Mesenchymal stem cell (in vitro differentiated cells and primary cell): ENCODE data around the gene TMCO6.

Experiments
- DNase-seq: peaks from one replicate; pipeline ENCODE4 v3.0.0-alpha.2; 2013
- H2AFZ ChIP-seq: one replicate; pipeline ENCODE4 v1.6.1; 2013; ENCODE audit warnings: low read depth, mild to moderate bottlenecking, control low read depth, inconsistent platforms, low read length, moderate library complexity
- H2AK5ac ChIP-seq: 2 replicates; pipeline ENCODE4 v1.6.1; 2013; ENCODE audit warnings: low read length, moderate library complexity, mild to moderate bottlenecking, inconsistent platforms; ENCODE audit not compliant: severe bottlenecking
- H2BK120ac ChIP-seq: one replicate; pipeline ENCODE4 v1.6.1; 2013; ENCODE audit warnings: low read depth, mild to moderate bottlenecking, inconsistent platforms, low read length, moderate library complexity
- H2BK12ac ChIP-seq, 2 experiments: one replicate each; pipeline ENCODE4 v1.6.1; 2013; ENCODE audit warnings: inconsistent platforms in 2 of 2, low read length in 2 of 2, mild to moderate bottlenecking in 2 of 2, moderate library complexity in 2 of 2, control low read depth in 1 of 2
- H2BK15ac ChIP-seq: one replicate; pipeline ENCODE4 v1.6.1; 2013; ENCODE audit warnings: mild to moderate bottlenecking, low read depth, inconsistent platforms; ENCODE audit not compliant: poor library complexity, severe bottlenecking
- H2BK5ac ChIP-seq: 2 replicates; pipeline ENCODE4 v1.6.1; 2013; ENCODE audit warnings: low read depth, mild to moderate bottlenecking, low read length, control low read depth, inconsistent platforms; ENCODE audit not compliant: poor library complexity, severe bottlenecking
- H3K14ac ChIP-seq, 2 experiments: one replicate each; pipeline ENCODE4 v1.6.1; 2013; ENCODE audit warnings: inconsistent platforms in 2 of 2, low read length in 2 of 2, control low read depth in 1 of 2, mild to moderate bottlenecking in 1 of 2, moderate library complexity in 1 of 2
- H3K18ac ChIP-seq, 2 experiments: one replicate each; pipeline ENCODE4 v1.6.1; 2013; ENCODE audit warnings: inconsistent platforms in 2 of 2, low read length in 2 of 2, control low read depth in 1 of 2, low read depth in 1 of 2, mild to moderate bottlenecking in 1 of 2
- H3K23ac ChIP-seq, 2 experiments: one replicate each; pipeline ENCODE4 v1.6.1; 2013; ENCODE audit warnings: inconsistent platforms in 2 of 2, low read length in 2 of 2, mild to moderate bottlenecking in 2 of 2, moderate library complexity in 2 of 2, control low read depth in 1 of 2
- H3K27ac ChIP-seq: 2 replicates; pipeline ENCODE4 v1.5.1; 2013; ENCODE audit warnings: mild to moderate bottlenecking, moderate library complexity, low read length, control low read depth, inconsistent platforms; ENCODE audit not compliant: poor library complexity, severe bottlenecking
- H3K27me3 ChIP-seq, 2 experiments: 2 replicates each; pipeline versions ENCODE4 v1.6.1 to v1.7.0; 2013; ENCODE audit warnings: low read length in 2 of 2, mild to moderate bottlenecking in 2 of 2, moderate library complexity in 2 of 2, control low read depth in 1 of 2, inconsistent platforms in 1 of 2; ENCODE audit not compliant: control insufficient read depth in 1 of 2, insufficient read depth in 1 of 2
- H3K36me3 ChIP-seq, 2 experiments: 2 replicates each; pipeline versions ENCODE4 v1.6.1 to v1.7.0; 2013; ENCODE audit warnings: low read length in 2 of 2, control low read depth in 1 of 2, inconsistent platforms in 1 of 2, low read depth in 1 of 2, mild to moderate bottlenecking in 1 of 2; ENCODE audit not compliant: insufficient read depth in 2 of 2, control insufficient read depth in 1 of 2
- H3K4ac ChIP-seq, 2 experiments: one replicate each; pipeline ENCODE4 v1.6.1; 2013; ENCODE audit warnings: inconsistent platforms in 2 of 2, low read length in 2 of 2, mild to moderate bottlenecking in 2 of 2, moderate library complexity in 2 of 2, control low read depth in 1 of 2, low read depth in 1 of 2
- H3K4me1 ChIP-seq: 2 replicates; pipeline ENCODE4 v1.6.1; 2013; ENCODE audit warnings: low read depth, low read length, control low read depth; ENCODE audit not compliant: control insufficient read depth, insufficient read depth
- H3K4me2 ChIP-seq: 2 replicates; pipeline ENCODE4 v1.6.1; 2013; ENCODE audit warnings: low read length, mild to moderate bottlenecking, inconsistent platforms; ENCODE audit not compliant: poor library complexity, severe bottlenecking
- H3K4me3 ChIP-seq, 2 experiments: 2 replicates each; pipeline versions ENCODE4 v1.5.1 to v1.7.0; 2013; ENCODE audit warnings: low read length in 2 of 2, mild to moderate bottlenecking in 2 of 2, control low read depth in 1 of 2, low read depth in 1 of 2; ENCODE audit not compliant: insufficient read depth in 1 of 2
- H3K79me1 ChIP-seq: replicated peaks from 2 replicates; pipeline ENCODE4 v1.6.1; 2013; ENCODE audit warnings: mild to moderate bottlenecking, control low read depth, low read length, inconsistent platforms; ENCODE audit not compliant: poor library complexity, severe bottlenecking
- H3K9ac ChIP-seq: 2 replicates; pipeline ENCODE4 v1.7.0; 2013; ENCODE audit warnings: mild to moderate bottlenecking, low read length, moderate library complexity
- H3K9me3 ChIP-seq: 2 replicates; pipeline ENCODE4 v1.7.0; 2013; ENCODE audit warnings: mild to moderate bottlenecking, low read length; ENCODE audit not compliant: control insufficient read depth
- H4K8ac ChIP-seq: one replicate; pipeline ENCODE4 v1.6.1; 2013; ENCODE audit warnings: inconsistent platforms, mild to moderate bottlenecking, low read length, moderate library complexity
- H4K91ac ChIP-seq: one replicate; pipeline ENCODE4 v1.6.1; 2013; ENCODE audit warnings: mild to moderate bottlenecking, low read length, inconsistent platforms
- WGBS: methylation state at CpG from one replicate; pipeline ENCODE4 v1.1.7; 2013; ENCODE audit warnings: mixed read lengths; 5-methylcytosine and 5-hydroxymethylcytosine counted together

The TMCO6 gene

DNA sequence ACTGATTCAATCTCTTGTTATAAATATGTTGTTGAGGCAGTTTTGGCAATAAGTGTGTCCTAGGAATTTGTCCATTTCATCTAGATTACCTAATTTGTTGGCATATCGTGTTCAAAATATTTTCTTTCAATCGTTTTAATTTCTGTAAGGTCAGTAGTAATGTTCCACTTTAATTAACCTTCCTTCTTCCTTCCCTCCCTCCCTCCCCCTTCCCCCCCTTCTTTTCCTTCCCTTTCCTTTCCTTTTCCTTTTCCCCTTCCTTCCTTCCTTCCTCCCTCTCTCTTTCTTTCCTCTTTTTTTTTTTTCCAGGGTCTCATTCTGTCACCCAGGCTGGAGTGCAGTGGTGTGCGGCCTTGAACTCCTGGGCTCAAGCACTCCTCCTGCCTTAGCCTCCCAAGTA, 33.4 kb upstream of the TMCO6 start:
- Histone ChIP-seq H3K27me3 (peaks cover 0 to 5% of the 10 kb centered on the region in 2 experiments), H2BK12ac (no peak overlapping the region), H2BK120ac (no peak overlapping the region), H3K4me1 (no peaks in the 10 kb centered on the region), H3K9ac (no peak overlapping the region), H2AK5ac (no peak overlapping the region), H3K18ac (no peak overlapping the region), H4K8ac (no peak overlapping the region), H3K27ac (no peak overlapping the region), H2BK5ac (no peak overlapping the region), H3K4me2 (no peak overlapping the region), H4K91ac (no peak overlapping the region), H3K14ac (no peak overlapping the region), H3K36me3 (no peaks in the 10 kb centered on the region), H2AFZ (no peak overlapping the region), H3K4ac (no peak overlapping the region), H3K4me3 (no peak overlapping the region), H3K23ac (no peak overlapping the region), H2BK15ac (no peak overlapping the region), H3K79me1 (no peaks in the 10 kb centered on the region), H3K9me3 (no peaks in the 10 kb centered on the region)
- no peak for DNase-seq
- WGBS, result 94% methylated on average over 3 of the region's 3 CpGs

GRCh38 chr5:140607031-140607430, 32.2 kb upstream of the TMCO6 start:
- H2AK5ac ChIP-seq, result no peak overlapping the region
- no peak overlapping the region for H3K18ac ChIP-seq
- H2BK12ac ChIP-seq, result no peak overlapping the region
- no CpG with 5 or more reads among the region's 2 CpGs for WGBS
- H3K9me3 ChIP-seq, result no peaks in the 10 kb centered on the region
- no peak overlapping the region for H2BK5ac ChIP-seq
- no peak overlapping the region for H2BK15ac ChIP-seq
- no peak overlapping the region for H3K4me2 ChIP-seq
- H3K27me3 ChIP-seq, result peaks cover 0 to 5% of the 10 kb centered on the region in 2 experiments
- H3K4ac ChIP-seq, result no peak overlapping the region
- no peak overlapping the region for H3K4me3 ChIP-seq
- no peaks in the 10 kb centered on the region for H3K79me1 ChIP-seq
- no peak overlapping the region for H4K91ac ChIP-seq
- H2AFZ ChIP-seq, result no peak overlapping the region
- no peak overlapping the region for H4K8ac ChIP-seq
- H3K4me1 ChIP-seq, result no peaks in the 10 kb centered on the region
- H3K9ac ChIP-seq, result no peak overlapping the region
- H3K14ac ChIP-seq, result no peak overlapping the region
- no peak overlapping the region for H3K23ac ChIP-seq
- DNase-seq, result no peak
- H3K27ac ChIP-seq, result no peak overlapping the region
- H2BK120ac ChIP-seq, result no peak overlapping the region
- H3K36me3 ChIP-seq, result no peaks in the 10 kb centered on the region

DNA sequence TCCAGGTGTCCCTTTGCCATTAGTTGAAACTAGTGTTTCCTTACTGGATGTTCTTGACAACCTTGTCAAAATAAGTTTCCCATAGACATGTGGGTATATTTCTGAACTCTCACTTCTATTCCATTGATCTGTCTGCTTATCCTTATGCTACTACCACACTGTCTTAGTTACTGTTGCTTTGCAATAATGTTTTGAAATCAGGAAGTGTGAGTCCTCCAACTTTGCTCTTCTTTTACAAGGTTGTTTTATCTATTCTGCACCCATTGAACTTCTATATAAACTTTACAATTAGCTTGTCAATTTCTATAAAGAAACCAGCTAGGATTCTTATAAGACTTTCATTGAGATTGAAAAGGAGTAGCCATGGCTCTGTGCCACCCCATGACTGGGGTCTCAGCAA, 30.5 kb upstream of the TMCO6 start:
- no peak overlapping the region for H2BK12ac ChIP-seq
- H3K9me3 ChIP-seq, result no peaks in the 10 kb centered on the region
- no peak overlapping the region for H3K4me3 ChIP-seq
- no peak overlapping the region for H2BK5ac ChIP-seq
- H3K4me2 ChIP-seq, result no peak overlapping the region
- H3K4ac ChIP-seq, result no peak overlapping the region
- H3K36me3 ChIP-seq, result no peaks in the 10 kb centered on the region
- no peaks in the 10 kb centered on the region for H3K4me1 ChIP-seq
- no peak overlapping the region for H4K91ac ChIP-seq
- H3K27me3 ChIP-seq, result peaks cover 0 to 5% of the 10 kb centered on the region in 2 experiments
- no peaks in the 10 kb centered on the region for H3K79me1 ChIP-seq
- no peak overlapping the region for H3K9ac ChIP-seq
- no peak overlapping the region for H2BK15ac ChIP-seq
- no peak overlapping the region for H3K23ac ChIP-seq
- H3K14ac ChIP-seq, result no peak overlapping the region
- no peak overlapping the region for H2AFZ ChIP-seq
- no peak overlapping the region for H2AK5ac ChIP-seq
- H4K8ac ChIP-seq, result no peak overlapping the region
- H3K18ac ChIP-seq, result no peak overlapping the region
- no peak for DNase-seq
- no peak overlapping the region for H2BK120ac ChIP-seq
- no peak overlapping the region for H3K27ac ChIP-seq

- Histone ChIP-seq H2AFZ (no peak overlapping the region), H3K18ac (no peak overlapping the region), H3K36me3 (no peaks in the 10 kb centered on the region), H3K14ac (no peak overlapping the region), H3K27ac (no peak overlapping the region), H3K4ac (no peak overlapping the region), H3K4me2 (no peak overlapping the region), H2AK5ac (no peak overlapping the region), H3K27me3 (peaks cover 0 to 5% of the 10 kb centered on the region in 2 experiments), H3K4me3 (no peak overlapping the region), H2BK5ac (no peak overlapping the region), H3K9ac (no peak overlapping the region), H4K91ac (no peak overlapping the region), H3K23ac (no peak overlapping the region), H2BK120ac (no peak overlapping the region), H3K79me1 (no peaks in the 10 kb centered on the region), H2BK12ac (no peak overlapping the region), H4K8ac (no peak overlapping the region), H3K4me1 (no peaks in the 10 kb centered on the region), H3K9me3 (no peaks in the 10 kb centered on the region), H2BK15ac (no peak overlapping the region)
- 78% methylated on average over 4 of the region's 4 CpGs for WGBS
- no peak for DNase-seq
These were observed 30.1 kb upstream of the TMCO6 start for GRCh38 chr5:140609126-140609525.
